Measurements from ENCODE around the gene RPL32. TPM values are rescaled to one million over a fixed set of nuclear protein-coding genes. Genes with fewer than 3 reads are reported as not detected.

Gene RPL32
- total and polyA plus RNA-seq, 9 of the 15 experiments (the other 6 are each of a cell fraction or from before 2014, with no cell fraction given) = 2,738 to 6,200 (median 4,286) TPM

- TF ChIP-seq, protein P1, sequence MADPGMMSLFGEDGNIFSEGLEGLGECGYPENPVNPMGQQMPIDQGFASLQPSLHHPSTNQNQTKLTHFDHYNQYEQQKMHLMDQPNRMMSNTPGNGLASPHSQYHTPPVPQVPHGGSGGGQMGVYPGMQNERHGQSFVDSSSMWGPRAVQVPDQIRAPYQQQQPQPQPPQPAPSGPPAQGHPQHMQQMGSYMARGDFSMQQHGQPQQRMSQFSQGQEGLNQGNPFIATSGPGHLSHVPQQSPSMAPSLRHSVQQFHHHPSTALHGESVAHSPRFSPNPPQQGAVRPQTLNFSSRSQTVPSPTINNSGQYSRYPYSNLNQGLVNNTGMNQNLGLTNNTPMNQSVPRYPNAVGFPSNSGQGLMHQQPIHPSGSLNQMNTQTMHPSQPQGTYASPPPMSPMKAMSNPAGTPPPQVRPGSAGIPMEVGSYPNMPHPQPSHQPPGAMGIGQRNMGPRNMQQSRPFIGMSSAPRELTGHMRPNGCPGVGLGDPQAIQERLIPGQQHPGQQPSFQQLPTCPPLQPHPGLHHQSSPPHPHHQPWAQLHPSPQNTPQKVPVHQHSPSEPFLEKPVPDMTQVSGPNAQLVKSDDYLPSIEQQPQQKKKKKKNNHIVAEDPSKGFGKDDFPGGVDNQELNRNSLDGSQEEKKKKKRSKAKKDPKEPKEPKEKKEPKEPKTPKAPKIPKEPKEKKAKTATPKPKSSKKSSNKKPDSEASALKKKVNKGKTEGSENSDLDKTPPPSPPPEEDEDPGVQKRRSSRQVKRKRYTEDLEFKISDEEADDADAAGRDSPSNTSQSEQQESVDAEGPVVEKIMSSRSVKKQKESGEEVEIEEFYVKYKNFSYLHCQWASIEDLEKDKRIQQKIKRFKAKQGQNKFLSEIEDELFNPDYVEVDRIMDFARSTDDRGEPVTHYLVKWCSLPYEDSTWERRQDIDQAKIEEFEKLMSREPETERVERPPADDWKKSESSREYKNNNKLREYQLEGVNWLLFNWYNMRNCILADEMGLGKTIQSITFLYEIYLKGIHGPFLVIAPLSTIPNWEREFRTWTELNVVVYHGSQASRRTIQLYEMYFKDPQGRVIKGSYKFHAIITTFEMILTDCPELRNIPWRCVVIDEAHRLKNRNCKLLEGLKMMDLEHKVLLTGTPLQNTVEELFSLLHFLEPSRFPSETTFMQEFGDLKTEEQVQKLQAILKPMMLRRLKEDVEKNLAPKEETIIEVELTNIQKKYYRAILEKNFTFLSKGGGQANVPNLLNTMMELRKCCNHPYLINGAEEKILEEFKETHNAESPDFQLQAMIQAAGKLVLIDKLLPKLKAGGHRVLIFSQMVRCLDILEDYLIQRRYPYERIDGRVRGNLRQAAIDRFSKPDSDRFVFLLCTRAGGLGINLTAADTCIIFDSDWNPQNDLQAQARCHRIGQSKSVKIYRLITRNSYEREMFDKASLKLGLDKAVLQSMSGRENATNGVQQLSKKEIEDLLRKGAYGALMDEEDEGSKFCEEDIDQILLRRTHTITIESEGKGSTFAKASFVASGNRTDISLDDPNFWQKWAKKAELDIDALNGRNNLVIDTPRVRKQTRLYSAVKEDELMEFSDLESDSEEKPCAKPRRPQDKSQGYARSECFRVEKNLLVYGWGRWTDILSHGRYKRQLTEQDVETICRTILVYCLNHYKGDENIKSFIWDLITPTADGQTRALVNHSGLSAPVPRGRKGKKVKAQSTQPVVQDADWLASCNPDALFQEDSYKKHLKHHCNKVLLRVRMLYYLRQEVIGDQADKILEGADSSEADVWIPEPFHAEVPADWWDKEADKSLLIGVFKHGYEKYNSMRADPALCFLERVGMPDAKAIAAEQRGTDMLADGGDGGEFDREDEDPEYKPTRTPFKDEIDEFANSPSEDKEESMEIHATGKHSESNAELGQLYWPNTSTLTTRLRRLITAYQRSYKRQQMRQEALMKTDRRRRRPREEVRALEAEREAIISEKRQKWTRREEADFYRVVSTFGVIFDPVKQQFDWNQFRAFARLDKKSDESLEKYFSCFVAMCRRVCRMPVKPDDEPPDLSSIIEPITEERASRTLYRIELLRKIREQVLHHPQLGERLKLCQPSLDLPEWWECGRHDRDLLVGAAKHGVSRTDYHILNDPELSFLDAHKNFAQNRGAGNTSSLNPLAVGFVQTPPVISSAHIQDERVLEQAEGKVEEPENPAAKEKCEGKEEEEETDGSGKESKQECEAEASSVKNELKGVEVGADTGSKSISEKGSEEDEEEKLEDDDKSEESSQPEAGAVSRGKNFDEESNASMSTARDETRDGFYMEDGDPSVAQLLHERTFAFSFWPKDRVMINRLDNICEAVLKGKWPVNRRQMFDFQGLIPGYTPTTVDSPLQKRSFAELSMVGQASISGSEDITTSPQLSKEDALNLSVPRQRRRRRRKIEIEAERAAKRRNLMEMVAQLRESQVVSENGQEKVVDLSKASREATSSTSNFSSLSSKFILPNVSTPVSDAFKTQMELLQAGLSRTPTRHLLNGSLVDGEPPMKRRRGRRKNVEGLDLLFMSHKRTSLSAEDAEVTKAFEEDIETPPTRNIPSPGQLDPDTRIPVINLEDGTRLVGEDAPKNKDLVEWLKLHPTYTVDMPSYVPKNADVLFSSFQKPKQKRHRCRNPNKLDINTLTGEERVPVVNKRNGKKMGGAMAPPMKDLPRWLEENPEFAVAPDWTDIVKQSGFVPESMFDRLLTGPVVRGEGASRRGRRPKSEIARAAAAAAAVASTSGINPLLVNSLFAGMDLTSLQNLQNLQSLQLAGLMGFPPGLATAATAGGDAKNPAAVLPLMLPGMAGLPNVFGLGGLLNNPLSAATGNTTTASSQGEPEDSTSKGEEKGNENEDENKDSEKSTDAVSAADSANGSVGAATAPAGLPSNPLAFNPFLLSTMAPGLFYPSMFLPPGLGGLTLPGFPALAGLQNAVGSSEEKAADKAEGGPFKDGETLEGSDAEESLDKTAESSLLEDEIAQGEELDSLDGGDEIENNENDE (IDR thresholded peaks at IDR 0.05; ENCODE audit: low read depth, low read length) = no peak
- TF ChIP-seq, protein P2, sequence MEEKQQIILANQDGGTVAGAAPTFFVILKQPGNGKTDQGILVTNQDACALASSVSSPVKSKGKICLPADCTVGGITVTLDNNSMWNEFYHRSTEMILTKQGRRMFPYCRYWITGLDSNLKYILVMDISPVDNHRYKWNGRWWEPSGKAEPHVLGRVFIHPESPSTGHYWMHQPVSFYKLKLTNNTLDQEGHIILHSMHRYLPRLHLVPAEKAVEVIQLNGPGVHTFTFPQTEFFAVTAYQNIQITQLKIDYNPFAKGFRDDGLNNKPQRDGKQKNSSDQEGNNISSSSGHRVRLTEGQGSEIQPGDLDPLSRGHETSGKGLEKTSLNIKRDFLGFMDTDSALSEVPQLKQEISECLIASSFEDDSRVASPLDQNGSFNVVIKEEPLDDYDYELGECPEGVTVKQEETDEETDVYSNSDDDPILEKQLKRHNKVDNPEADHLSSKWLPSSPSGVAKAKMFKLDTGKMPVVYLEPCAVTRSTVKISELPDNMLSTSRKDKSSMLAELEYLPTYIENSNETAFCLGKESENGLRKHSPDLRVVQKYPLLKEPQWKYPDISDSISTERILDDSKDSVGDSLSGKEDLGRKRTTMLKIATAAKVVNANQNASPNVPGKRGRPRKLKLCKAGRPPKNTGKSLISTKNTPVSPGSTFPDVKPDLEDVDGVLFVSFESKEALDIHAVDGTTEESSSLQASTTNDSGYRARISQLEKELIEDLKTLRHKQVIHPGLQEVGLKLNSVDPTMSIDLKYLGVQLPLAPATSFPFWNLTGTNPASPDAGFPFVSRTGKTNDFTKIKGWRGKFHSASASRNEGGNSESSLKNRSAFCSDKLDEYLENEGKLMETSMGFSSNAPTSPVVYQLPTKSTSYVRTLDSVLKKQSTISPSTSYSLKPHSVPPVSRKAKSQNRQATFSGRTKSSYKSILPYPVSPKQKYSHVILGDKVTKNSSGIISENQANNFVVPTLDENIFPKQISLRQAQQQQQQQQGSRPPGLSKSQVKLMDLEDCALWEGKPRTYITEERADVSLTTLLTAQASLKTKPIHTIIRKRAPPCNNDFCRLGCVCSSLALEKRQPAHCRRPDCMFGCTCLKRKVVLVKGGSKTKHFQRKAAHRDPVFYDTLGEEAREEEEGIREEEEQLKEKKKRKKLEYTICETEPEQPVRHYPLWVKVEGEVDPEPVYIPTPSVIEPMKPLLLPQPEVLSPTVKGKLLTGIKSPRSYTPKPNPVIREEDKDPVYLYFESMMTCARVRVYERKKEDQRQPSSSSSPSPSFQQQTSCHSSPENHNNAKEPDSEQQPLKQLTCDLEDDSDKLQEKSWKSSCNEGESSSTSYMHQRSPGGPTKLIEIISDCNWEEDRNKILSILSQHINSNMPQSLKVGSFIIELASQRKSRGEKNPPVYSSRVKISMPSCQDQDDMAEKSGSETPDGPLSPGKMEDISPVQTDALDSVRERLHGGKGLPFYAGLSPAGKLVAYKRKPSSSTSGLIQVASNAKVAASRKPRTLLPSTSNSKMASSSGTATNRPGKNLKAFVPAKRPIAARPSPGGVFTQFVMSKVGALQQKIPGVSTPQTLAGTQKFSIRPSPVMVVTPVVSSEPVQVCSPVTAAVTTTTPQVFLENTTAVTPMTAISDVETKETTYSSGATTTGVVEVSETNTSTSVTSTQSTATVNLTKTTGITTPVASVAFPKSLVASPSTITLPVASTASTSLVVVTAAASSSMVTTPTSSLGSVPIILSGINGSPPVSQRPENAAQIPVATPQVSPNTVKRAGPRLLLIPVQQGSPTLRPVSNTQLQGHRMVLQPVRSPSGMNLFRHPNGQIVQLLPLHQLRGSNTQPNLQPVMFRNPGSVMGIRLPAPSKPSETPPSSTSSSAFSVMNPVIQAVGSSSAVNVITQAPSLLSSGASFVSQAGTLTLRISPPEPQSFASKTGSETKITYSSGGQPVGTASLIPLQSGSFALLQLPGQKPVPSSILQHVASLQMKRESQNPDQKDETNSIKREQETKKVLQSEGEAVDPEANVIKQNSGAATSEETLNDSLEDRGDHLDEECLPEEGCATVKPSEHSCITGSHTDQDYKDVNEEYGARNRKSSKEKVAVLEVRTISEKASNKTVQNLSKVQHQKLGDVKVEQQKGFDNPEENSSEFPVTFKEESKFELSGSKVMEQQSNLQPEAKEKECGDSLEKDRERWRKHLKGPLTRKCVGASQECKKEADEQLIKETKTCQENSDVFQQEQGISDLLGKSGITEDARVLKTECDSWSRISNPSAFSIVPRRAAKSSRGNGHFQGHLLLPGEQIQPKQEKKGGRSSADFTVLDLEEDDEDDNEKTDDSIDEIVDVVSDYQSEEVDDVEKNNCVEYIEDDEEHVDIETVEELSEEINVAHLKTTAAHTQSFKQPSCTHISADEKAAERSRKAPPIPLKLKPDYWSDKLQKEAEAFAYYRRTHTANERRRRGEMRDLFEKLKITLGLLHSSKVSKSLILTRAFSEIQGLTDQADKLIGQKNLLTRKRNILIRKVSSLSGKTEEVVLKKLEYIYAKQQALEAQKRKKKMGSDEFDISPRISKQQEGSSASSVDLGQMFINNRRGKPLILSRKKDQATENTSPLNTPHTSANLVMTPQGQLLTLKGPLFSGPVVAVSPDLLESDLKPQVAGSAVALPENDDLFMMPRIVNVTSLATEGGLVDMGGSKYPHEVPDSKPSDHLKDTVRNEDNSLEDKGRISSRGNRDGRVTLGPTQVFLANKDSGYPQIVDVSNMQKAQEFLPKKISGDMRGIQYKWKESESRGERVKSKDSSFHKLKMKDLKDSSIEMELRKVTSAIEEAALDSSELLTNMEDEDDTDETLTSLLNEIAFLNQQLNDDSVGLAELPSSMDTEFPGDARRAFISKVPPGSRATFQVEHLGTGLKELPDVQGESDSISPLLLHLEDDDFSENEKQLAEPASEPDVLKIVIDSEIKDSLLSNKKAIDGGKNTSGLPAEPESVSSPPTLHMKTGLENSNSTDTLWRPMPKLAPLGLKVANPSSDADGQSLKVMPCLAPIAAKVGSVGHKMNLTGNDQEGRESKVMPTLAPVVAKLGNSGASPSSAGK (IDR thresholded peaks at IDR 0.05) = peak; percentile 22; the same call in 1 of the 2 replicates
- TF ChIP-seq BCL6 (CRISPR knock-in tag; IDR thresholded peaks at IDR 0.05) = no peak
These were observed at the start of gene RPL32 (continued) for GRCh38 chr3:12841149-12841969.
